SU-DHL-6 (cell line): ENCODE measurements around the gene SH3GL2.

Source experiments
- CTCF ChIP-seq: fragments of 200-600 bp; sonication (generic); IDR thresholded peaks from one replicate; pipeline ENCODE4 v1.5.1; 2017; ENCODE audit warnings: antibody characterized with exemption, mild to moderate bottlenecking, low read length, moderate library complexity; ENCODE audit not compliant: insufficient read depth, poor library complexity, severe bottlenecking
- EZH2phosphoT487 ChIP-seq: fragments of 200-600 bp; sonication (generic), shearing (Covaris generic); conservative IDR thresholded peaks from 2 replicates; pipeline ENCODE4 v1.6.1; 2018; ENCODE audit warnings: mild to moderate bottlenecking, antibody characterized with exemption, low read length, moderate library complexity, mixed read lengths

GRCh38 chr9:17725399-17726010 is 146.6 kb downstream of the SH3GL2 start:
- TF ChIP-seq CTCF (no peak), EZH2phosphoT487 (no peak)
